HG02642 (cell line): ENCODE data around the gene CATSPERD.
"Not testable (repeated sequence)": the region's sequence is repeated elsewhere in the genome, so short reads cannot be mapped to it uniquely, and the experiment has no call there.

Experiments used
- ATAC-seq: cut with Tn5 transposase; IDR thresholded peaks from one replicate; pipeline ENCODE4 v1.9.1; 2021; ENCODE audit warnings: mild to moderate bottlenecking; ENCODE audit not compliant: unreplicated experiment, poor library complexity

Gene CATSPERD

GRCh38 chr19:5727453-5728050, 7.1 kb downstream of the CATSPERD start:
- no peak for ATAC-seq

DNA sequence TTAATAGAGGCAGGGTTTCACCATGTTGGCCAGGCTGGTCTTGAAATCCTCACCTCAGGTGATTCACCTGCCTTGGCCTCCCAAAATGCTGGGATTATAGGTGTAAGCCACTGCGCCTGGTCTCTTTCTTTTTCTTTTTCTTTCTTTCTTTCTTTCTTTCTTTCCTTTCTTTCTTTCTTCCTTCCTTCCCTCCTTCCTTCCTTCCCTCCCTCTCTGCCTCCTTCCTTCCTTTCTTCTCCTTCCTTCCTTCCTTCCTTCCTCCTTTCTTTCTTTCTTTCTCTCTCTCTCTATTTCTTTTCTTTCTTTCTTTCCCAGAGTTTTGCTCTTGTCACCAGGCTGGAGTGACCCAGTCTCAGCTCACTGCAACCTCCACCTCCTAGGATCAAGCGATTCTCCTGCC, 12.7 kb downstream of the CATSPERD start:
- ATAC-seq, result not testable (repeated sequence)

- no peak for ATAC-seq
Observed at GRCh38 chr19:5738423-5738822, 18.0 kb downstream of the CATSPERD start.

DNA sequence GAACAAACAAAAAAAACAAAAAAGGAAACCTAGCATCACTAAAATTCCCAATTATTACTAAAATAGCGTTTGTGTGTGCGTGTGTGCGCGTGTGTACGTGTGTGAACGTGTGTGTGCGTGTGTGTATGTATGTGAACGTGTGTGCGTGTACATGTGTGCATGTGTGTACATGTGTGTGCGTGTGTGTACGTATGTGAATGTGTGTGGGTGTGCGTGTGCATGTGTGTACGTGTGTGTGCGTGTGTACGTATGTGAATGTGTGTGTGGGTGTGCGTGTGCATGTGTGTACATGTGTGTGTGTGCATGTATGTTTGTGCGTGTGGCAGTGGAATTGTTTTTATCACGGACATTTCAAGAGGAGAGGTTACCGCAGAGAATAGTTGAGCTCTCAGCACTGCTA, 21.6 kb downstream of the CATSPERD start:
- ATAC-seq, result no peak

GRCh38 chr19:5743630-5744029, 23.2 kb downstream of the CATSPERD start:
- ATAC-seq, result no peak

DNA sequence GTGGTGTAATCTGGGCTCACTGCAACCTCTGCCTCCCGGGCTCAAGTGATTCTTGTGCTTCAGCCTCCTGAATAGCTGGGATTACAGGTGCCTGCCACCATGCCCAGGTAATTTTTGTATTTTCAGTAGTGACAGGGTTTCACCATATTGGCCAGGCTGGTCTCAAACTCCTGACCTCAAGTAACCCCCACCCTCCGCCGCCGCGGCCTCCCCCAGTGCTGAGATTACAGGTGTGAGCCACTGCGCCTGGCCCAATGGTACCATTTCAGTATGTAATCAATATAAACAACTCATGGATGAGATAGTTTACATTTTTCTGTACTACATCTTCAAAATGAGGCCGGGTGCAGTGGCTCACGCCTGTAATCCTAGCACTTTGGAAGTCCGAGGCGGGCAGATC, 24.6 kb downstream of the CATSPERD start:
- not testable (repeated sequence) for ATAC-seq

DNA sequence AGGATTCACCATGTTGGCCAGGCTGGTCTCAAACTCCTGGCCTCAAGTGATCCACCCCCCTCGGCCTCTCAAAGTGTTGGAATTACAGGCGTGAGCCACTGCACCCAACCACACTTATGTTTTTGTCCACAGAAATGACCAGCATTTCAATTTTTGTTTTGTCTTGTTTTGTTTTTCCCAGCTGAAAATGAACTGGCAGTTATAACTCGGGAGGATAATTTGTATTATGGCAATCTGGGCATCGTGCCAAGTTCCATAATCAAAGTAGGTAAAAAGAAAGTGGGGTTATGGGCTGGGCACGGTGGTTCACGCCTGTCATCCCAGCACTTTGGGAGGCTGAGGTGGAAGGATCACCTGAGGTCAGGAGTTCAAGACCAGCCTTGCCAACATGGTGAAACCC, 28.5 kb downstream of the CATSPERD start:
- ATAC-seq, result not testable (repeated sequence)

GRCh38 chr19:5749505-5749904, 29.1 kb downstream of the CATSPERD start:
- ATAC-seq, result no peak

GRCh38 chr19:5751709-5752108, 31.3 kb downstream of the CATSPERD start:
- no peak for ATAC-seq

GRCh38 chr19:5753743-5754142, 33.3 kb downstream of the CATSPERD start:
- no peak for ATAC-seq

GRCh38 chr19:5762608-5763217, 42.3 kb downstream of the CATSPERD start:
- no peak for ATAC-seq

GRCh38 chr19:5765220-5765619, 44.8 kb downstream of the CATSPERD start:
- ATAC-seq, result no peak

GRCh38 chr19:5767949-5768348, 47.5 kb downstream of the CATSPERD start:
- no peak for ATAC-seq

DNA sequence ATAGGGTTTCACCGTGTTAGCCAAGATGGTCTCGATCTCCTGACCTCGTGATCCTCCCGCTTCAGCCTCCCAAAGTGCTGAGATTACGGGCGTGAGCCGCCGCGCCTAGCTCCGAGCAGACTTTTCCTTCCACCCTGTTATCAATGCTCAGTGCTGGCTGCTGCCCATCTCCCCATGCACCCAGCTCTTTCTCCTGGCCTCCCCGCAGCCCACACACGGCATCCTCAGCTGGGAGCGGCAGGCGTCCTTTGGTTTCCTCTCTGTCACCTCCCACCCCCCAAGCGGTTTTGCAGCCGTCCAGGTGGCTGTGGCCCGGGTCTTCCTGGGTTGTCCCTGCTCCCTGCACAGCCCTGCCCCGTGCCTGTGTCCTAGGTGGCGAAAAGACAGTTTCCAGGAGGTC, 52.0 kb downstream of the CATSPERD start:
- no peak for ATAC-seq

- ATAC-seq, result no peak
Observed at GRCh38 chr19:5773276-5773675, 52.8 kb downstream of the CATSPERD start.

GRCh38 chr19:5774921-5775320, 54.5 kb downstream of the CATSPERD start:
- ATAC-seq, result no peak

DNA sequence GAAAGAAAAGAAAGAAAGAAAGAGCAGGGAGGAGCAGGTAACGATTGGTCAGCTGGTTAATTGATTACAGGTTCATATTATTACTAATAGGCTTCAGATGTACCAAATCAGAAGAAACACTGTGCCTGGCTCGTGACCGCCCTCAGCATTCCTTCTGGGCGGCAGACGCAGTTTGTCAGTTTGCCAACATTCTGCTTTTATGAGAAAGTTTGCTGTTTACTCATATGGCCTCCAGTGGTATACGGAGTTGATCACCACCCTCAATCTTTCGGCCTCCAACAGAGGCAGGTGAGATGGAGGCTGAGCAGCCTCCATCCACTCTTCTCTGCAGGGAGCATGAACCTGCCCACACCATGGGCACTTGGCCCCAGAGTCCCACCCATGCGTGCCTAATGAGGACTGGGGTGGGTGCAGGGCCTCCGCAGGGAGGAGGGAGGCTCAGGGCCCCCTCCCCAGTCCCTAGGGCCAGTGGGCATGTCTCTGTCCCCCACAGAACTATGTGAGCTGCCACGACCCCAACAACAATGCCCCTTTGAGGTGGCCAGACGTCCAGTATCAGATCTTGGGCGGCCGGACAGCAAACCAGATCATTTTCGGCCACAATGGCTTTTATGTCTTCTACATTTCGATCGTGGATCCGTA, 55.4 kb downstream of the CATSPERD start:
- ATAC-seq, result no peak

DNA sequence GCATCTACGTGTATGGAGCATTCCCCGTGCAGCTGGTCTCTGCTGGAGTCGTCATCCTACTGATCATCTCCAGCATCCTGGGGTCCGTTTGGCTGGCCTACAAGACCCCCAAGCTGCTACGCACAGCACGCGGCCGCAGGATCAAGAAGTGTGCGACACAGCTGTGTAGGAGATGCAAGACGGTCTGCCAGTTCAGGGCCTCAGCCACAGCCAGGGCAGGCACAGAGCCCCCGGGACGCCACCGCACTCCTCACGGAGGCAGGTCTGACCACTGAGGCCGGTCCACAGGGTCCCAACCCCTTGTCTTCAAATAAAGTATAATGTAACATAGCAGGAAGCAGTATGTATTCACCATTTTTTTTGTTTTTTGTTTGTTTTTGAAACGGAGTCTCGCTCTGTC, 58.0 kb downstream of the CATSPERD start:
- no peak for ATAC-seq

GRCh38 chr19:5780916-5781315, 60.5 kb downstream of the CATSPERD start:
- ATAC-seq, result not testable (repeated sequence)

GRCh38 chr19:5782322-5782721, 61.9 kb downstream of the CATSPERD start:
- no peak for ATAC-seq

DNA sequence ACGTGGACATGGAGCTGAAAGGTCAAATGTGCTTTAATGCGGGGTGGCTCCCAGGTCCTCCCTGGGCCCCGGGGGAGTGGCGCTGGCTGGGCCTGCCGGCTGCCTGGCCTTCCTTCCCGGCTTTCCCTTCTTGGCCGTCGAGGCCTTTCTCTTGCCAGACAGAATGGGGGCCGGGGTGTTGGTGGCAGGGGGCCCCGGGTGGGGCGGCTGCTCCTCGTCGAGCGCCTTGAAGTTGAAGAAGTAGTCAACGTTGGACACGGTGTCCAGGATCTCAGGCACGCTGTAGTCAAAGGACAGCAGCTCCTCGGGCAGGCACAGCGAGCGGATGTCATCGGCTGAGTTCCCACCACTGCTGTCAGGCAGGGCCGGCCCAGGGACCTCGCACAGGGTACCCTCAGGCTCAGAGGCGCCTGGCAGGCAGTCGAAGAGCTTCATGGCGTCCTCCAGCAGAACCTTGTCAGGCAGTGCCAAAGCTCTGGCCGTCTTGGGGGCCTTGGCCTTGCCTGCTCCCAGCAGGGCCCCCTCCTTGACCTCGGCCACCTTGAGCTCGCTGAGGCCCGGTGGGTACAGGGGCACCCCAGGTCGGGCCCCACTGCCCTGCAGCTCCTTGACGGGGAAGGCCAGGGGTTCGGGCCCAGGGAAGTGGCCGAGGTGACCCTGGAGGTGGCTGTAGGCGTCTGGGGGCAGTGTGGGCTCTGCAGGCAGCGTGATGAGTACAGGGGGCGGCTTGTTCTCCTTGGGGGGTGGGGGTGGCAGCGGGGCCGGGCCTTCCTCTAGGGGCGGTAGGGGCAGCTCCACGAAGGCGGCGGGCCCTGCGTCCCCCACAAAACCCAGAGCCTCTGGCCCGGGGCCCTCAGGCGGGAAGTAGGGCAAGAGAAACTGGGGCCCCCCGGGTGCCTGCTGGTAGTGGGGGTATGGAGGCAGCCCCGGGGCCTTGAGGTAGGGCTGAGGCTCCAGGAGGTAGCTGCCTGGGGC, 62.8 kb downstream of the CATSPERD start:
- no peak for ATAC-seq
